Prostate gland (tissue), 2 donors: ENCODE data around the gene CCR2. TPM values are rescaled to one million over a fixed set of nuclear protein-coding genes. Genes with fewer than 3 reads are reported as not detected.
A peak's percentile ranks its signal among the peaks of the same experiment; 100 is the strongest.

Source experiments
- DNase-seq: peaks from one replicate; pipeline ENCODE4 v3.0.0-alpha.2; 2019; ENCODE audit warnings: low spot score
- H3K27ac ChIP-seq, 2 donors: fragments of 200-600 bp; sonication (generic); 2 replicates each; pipeline ENCODE4 v1.5.1; 2017 to 2019
- H3K27me3 ChIP-seq: fragments of 200-600 bp; sonication (generic); replicated peaks from 2 replicates; pipeline ENCODE4 v1.5.1; 2019; ENCODE audit not compliant: insufficient read depth
- H3K36me3 ChIP-seq, 2 donors: fragments of 200-600 bp; sonication (generic); 1 replicate in 1 of 2; 2 replicates in 1 of 2; pipeline versions ENCODE4 v1.5.1 to v1.8.1; 2017 to 2019
- H3K4me1 ChIP-seq: fragments of 200-600 bp; sonication (generic); replicated peaks from 2 replicates; pipeline ENCODE4 v1.5.1; 2019
- H3K4me3 ChIP-seq, 2 donors: fragments of 200-600 bp; sonication (generic); 2 replicates each; pipeline ENCODE4 v1.5.1; 2017 to 2019
- H3K9me3 ChIP-seq: fragments of 200-600 bp; sonication (generic); 2 replicates; pipeline ENCODE4 v1.5.1; 2017
- POLR2A ChIP-seq: fragments of 450-650 bp; IDR thresholded peaks from one replicate; pipeline ENCODE4 v1.6.1; 2016; ENCODE audit warnings: antibody characterized with exemption, mild to moderate bottlenecking
- POLR2AphosphoS5 ChIP-seq: sonication (generic); formaldehyde crosslinking; IDR thresholded peaks from one replicate; pipeline ENCODE4 v1.6.1; 2017; ENCODE audit warnings: antibody characterized with exemption
- WGBS: methylation state at CpG from one replicate; pipeline ENCODE4 v1.1.5; 2018; 5-methylcytosine and 5-hydroxymethylcytosine counted together
- intact Hi-C: fragments of 100-400 bp; cut with DNase I; formaldehyde crosslinking; loops from one replicate; pipeline ENCODE4 v1.14.2; 2022
- total RNA-seq, 2 donors: library from RNA; depleted of rRNA; stranded (reverse); fragments of >200 nt; gene quantifications; one replicate each; pipeline ENCODE4 v1.1.0, GENCODE V29; 2016
- TF ChIP-seq, protein P1 (sequence below), 4 experiments: fragments of 200-600 bp in 2 of 4; fragments of 450-650 bp in 2 of 4; sonication (generic) in 2 of 4; IDR thresholded peaks; 1 replicate in 3 of 4; 2 replicates in 1 of 4; pipeline ENCODE4 v1.5.1; 2016 to 2019; ENCODE audit warnings: antibody characterized with exemption in 4 of 4, mild to moderate bottlenecking in 2 of 4, moderate library complexity in 2 of 4

The CCR2 gene
- total RNA-seq, 2 donors from 2014 or later, result 1.0 to 6.5 TPM

DNA sequence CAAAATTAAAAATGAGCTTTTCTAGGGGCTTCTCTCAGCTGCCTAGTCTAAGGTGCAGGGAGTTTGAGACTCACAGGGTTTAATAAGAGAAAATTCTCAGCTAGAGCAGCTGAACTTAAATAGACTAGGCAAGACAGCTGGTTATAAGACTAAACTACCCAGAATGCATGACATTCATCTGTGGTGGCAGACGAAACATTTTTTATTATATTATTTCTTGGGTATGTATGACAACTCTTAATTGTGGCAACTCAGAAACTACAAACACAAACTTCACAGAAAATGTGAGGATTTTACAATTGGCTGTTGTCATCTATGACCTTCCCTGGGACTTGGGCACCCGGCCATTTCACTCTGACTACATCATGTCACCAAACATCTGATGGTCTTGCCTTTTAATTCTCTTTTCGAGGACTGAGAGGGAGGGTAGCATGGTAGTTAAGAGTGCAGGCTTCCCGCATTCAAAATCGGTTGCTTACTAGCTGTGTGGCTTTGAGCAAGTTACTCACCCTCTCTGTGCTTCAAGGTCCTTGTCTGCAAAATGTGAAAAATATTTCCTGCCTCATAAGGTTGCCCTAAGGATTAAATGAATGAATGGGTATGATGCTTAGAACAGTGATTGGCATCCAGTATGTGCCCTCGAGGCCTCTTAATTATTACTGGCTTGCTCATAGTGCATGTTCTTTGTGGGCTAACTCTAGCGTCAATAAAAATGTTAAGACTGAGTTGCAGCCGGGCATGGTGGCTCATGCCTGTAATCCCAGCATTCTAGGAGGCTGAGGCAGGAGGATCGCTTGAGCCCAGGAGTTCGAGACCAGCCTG lies 17.8 kb downstream of the CCR2 start:
- Histone ChIP-seq H3K4me3 (no peak overlapping the region), H3K4me1 (no peaks in the 10 kb centered on the region), H3K27me3 (no peaks in the 10 kb centered on the region), H3K9me3 (no peaks in the 10 kb centered on the region), H3K27ac (no peak overlapping the region), H3K36me3 (no peaks in the 10 kb centered on the region)
- WGBS, result 69% methylated on average over 10 of the region's 10 CpGs
- no peak for DNase-seq
- TF ChIP-seq POLR2A (no peak), POLR2AphosphoS5 (no peak)
- TF ChIP-seq, protein P1, sequence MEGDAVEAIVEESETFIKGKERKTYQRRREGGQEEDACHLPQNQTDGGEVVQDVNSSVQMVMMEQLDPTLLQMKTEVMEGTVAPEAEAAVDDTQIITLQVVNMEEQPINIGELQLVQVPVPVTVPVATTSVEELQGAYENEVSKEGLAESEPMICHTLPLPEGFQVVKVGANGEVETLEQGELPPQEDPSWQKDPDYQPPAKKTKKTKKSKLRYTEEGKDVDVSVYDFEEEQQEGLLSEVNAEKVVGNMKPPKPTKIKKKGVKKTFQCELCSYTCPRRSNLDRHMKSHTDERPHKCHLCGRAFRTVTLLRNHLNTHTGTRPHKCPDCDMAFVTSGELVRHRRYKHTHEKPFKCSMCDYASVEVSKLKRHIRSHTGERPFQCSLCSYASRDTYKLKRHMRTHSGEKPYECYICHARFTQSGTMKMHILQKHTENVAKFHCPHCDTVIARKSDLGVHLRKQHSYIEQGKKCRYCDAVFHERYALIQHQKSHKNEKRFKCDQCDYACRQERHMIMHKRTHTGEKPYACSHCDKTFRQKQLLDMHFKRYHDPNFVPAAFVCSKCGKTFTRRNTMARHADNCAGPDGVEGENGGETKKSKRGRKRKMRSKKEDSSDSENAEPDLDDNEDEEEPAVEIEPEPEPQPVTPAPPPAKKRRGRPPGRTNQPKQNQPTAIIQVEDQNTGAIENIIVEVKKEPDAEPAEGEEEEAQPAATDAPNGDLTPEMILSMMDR (IDR thresholded peaks at IDR 0.05), result no peak
- intact Hi-C loops, result no loop called here

DNA sequence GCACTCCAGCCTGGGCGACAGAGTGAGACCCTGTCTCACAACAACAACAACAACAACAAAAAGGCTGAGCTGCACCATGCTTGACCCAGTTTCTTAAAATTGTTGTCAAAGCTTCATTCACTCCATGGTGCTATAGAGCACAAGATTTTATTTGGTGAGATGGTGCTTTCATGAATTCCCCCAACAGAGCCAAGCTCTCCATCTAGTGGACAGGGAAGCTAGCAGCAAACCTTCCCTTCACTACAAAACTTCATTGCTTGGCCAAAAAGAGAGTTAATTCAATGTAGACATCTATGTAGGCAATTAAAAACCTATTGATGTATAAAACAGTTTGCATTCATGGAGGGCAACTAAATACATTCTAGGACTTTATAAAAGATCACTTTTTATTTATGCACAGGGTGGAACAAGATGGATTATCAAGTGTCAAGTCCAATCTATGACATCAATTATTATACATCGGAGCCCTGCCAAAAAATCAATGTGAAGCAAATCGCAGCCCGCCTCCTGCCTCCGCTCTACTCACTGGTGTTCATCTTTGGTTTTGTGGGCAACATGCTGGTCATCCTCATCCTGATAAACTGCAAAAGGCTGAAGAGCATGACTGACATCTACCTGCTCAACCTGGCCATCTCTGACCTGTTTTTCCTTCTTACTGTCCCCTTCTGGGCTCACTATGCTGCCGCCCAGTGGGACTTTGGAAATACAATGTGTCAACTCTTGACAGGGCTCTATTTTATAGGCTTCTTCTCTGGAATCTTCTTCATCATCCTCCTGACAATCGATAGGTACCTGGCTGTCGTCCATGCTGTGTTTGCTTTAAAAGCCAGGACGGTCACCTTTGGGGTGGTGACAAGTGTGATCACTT lies 18.8 kb downstream of the CCR2 start:
- H3K9me3 ChIP-seq, result no peaks in the 10 kb centered on the region
- H3K27ac ChIP-seq, result no peak overlapping the region
- no peak for TF ChIP-seq POLR2AphosphoS5
- TF ChIP-seq POLR2A, result no peak
- TF ChIP-seq, protein P1 (IDR thresholded peaks at IDR 0.05), result peak in 2 of 4 experiments; percentile 50 to 64
- intact Hi-C loops, result no loop called here
- DNase-seq, result no peak
- H3K4me3 ChIP-seq, result no peak overlapping the region
- H3K36me3 ChIP-seq, result no peaks in the 10 kb centered on the region
- no peaks in the 10 kb centered on the region for H3K4me1 ChIP-seq
- no peaks in the 10 kb centered on the region for H3K27me3 ChIP-seq
- 71% methylated on average over 9 of the region's 9 CpGs for WGBS

GRCh38 chr3:46374755-46375154 lies 20.8 kb downstream of the CCR2 start:
- H3K36me3 ChIP-seq, result no peaks in the 10 kb centered on the region
- H3K27ac ChIP-seq, result no peak overlapping the region
- H3K4me1 ChIP-seq, result no peaks in the 10 kb centered on the region
- H3K27me3 ChIP-seq, result no peaks in the 10 kb centered on the region
- no peak overlapping the region for H3K4me3 ChIP-seq
- 80% methylated on average over 3 of the region's 3 CpGs for WGBS
- no peaks in the 10 kb centered on the region for H3K9me3 ChIP-seq
- no peak for DNase-seq
- intact Hi-C loops, result no loop called here
- no peak for TF ChIP-seq POLR2A
- TF ChIP-seq, protein P1 (IDR thresholded peaks at IDR 0.05), result no peak
- TF ChIP-seq POLR2AphosphoS5, result no peak

- DNase-seq, result no peak
- Histone ChIP-seq H3K4me3 (no peak overlapping the region), H3K27me3 (no peaks in the 10 kb centered on the region), H3K36me3 (no peaks in the 10 kb centered on the region), H3K27ac (no peak overlapping the region), H3K4me1 (no peaks in the 10 kb centered on the region), H3K9me3 (no peaks in the 10 kb centered on the region)
- TF ChIP-seq POLR2A, result no peak
- TF ChIP-seq, protein P1 (IDR thresholded peaks at IDR 0.05), result no peak
- no peak for TF ChIP-seq POLR2AphosphoS5
- WGBS, result 92% methylated on average over 2 of the region's 2 CpGs
- intact Hi-C loops, result no loop called here
These were observed 21.3 kb downstream of the CCR2 start for GRCh38 chr3:46375218-46375617.
